Lung (tissue), 12 donors: Measurements from ENCODE around the gene POLL. TPM values are rescaled to one million over a fixed set of nuclear protein-coding genes. Genes with fewer than 3 reads are reported as not detected.

Experiments
- ATAC-seq: fragments of 200-7000 bp; cut with Tn5 transposase; one replicate; pipeline ENCODE4 v1.9.1; 2020; ENCODE audit warnings: moderate number of reproducible peaks; ENCODE audit not compliant: insufficient read depth, low FRiP score
- DNase-seq, 3 donors: peaks; one replicate each; pipeline ENCODE4 v3.0.0-alpha.2; 2013 to 2017
- H3K27ac ChIP-seq, 2 donors: one replicate each; pipeline ENCODE4 v1.5.1; 2013; ENCODE audit warnings: mild to moderate bottlenecking in 2 of 2, moderate library complexity in 2 of 2, control low read depth in 1 of 2, inconsistent platforms in 1 of 2, low read depth in 1 of 2, low read length in 1 of 2
- H3K27me3 ChIP-seq, 3 donors: one replicate each; pipeline ENCODE4 v1.5.1; 2013; ENCODE audit warnings: low read length in 2 of 3; ENCODE audit not compliant: control insufficient read depth in 3 of 3, insufficient read depth in 3 of 3
- H3K36me3 ChIP-seq, 4 donors: one replicate each; pipeline ENCODE4 v1.5.1; 2013; ENCODE audit warnings: low read length in 4 of 4, mild to moderate bottlenecking in 1 of 4, moderate library complexity in 1 of 4; ENCODE audit not compliant: control insufficient read depth in 4 of 4, insufficient read depth in 4 of 4
- H3K4me1 ChIP-seq, 5 donors: one replicate each; pipeline ENCODE4 v1.5.1; 2013; ENCODE audit warnings: low read length in 5 of 5, mild to moderate bottlenecking in 2 of 5, moderate library complexity in 1 of 5; ENCODE audit not compliant: control insufficient read depth in 5 of 5, insufficient read depth in 5 of 5
- H3K4me3 ChIP-seq: one replicate; pipeline ENCODE4 v1.5.1; 2013; ENCODE audit warnings: mild to moderate bottlenecking, control low read depth, moderate library complexity
- H3K9ac ChIP-seq, 2 donors: one replicate each; pipeline ENCODE4 v1.5.1; 2013; ENCODE audit warnings: low read length in 2 of 2, control low read depth in 1 of 2; ENCODE audit not compliant: insufficient read depth in 1 of 2
- H3K9me3 ChIP-seq, 4 donors: one replicate each; pipeline ENCODE4 v1.5.1; 2013; ENCODE audit warnings: low read length in 3 of 4, mild to moderate bottlenecking in 1 of 4, moderate library complexity in 1 of 4; ENCODE audit not compliant: control insufficient read depth in 4 of 4, insufficient read depth in 3 of 4
- WGBS, 2 donors: extraction: QIAGEN DNeasy Blood & Tissue Kit; methylation state at CpG; one replicate each; pipeline ENCODE4 v1.1.7; 2013; 5-methylcytosine and 5-hydroxymethylcytosine counted together
- polyA plus RNA-seq, 2 donors: library from polyadenylated mRNA; stranded (reverse); fragments of 200-250 nt; gene quantifications; one replicate each; pipeline ENCODE4 v1.2.1, GENCODE V29; 2013
- total RNA-seq, 2 donors: library from RNA; depleted of rRNA in 1 of 2; stranded (reverse); fragments of >200 nt in 1 of 2; gene quantifications; one replicate each; pipeline ENCODE4 v1.2.1, GENCODE V29; 2014 to 2021
- TF ChIP-seq, protein P1 (sequence below): IDR thresholded peaks from 2 replicates; pipeline ENCODE4 v1.5.1; 2012; ENCODE audit warnings: mild to moderate bottlenecking; ENCODE audit errors: control extremely low read depth, extremely low read depth
- donor health status: control.
- donor health status: control.
- donor health status: Bipolar disorder and iron deficiency.
- donor health status: healthy.
- donor health status: DM: yes; HTN: yes; CAD: no.

POLL gene
- total and polyA plus RNA-seq, 4 donors, result 16.6 to 26.9 (median 25.0) TPM

DNA sequence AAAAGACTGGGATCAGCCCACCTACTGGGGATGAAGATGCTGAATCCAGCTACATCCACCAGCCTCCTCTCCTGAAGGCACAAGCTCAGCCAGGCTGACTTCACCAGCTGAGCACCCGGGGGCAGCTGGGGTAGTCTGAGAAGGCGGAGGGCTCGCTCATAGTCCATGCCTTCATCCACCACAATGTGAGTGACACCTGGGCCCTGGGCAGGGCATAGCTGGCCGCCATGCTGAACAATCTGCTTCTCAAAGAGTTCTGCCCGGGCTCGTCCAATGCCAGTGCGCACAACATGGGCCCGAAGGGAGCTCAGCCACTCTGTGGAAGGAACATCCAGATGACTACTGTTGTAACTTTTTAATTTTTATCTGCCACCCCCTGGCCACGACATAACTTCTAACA is 2.2 kb downstream of the POLL start:
- no peak for DNase-seq

DNA sequence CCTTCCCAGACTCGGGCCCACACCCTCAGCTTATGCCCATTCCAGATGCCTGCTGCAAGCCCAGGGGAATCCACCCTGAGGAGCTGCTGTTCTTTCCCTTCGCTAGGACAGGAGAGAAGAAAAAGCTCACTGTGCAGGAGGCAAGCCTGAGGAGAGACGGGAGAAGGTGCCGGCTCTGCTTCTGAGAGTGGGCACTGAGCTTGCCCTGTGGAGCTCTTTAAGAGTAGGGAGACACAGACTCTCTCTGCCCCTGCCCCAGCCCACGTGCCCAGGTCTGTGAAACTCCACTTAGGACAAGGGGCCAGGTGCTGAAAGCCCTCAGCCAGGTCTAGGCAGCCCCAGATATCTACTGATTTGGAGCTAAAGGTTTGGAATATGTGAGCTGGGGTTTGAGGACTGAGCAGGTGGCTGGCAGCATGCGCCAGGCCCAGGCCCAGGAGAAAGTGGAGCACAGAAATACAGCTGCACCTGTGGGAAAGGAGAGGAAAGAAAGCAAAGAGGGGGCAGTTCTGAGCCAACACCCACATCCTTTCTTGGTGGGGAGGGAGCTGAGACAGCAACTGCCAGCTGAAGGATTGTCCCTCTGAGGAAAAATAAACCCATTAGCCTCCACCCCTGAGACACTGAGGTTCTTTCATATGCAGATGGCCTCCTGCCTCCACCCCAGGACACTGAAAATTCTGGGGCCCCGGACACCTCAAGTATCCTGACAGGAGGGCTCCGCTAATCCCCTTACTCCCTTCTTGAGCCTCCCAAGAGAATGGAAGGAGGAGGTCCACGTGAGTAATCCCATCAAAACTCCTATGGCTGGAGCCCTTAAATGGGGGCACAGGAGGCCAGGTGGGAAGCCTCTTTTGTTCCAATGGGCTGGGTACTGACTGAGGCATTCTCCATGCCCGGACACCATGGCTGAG is 7.3 kb downstream of the POLL start:
- Histone ChIP-seq H3K9ac (no peak overlapping the region), H3K27ac (no peak overlapping the region), H3K36me3 (peaks cover 0 to 54% (median 18%) of the 10 kb centered on the region in 4 donors), H3K27me3 (no peaks in the 10 kb centered on the region), H3K9me3 (no peaks in the 10 kb centered on the region), H3K4me1 (no peaks in the 10 kb centered on the region), H3K4me3 (no peak overlapping the region)
- DNase-seq, result no peak
- WGBS, 2 donors, result 88 to 89% methylated on average over 10 of the region's 10 CpGs
- TF ChIP-seq, protein P1, sequence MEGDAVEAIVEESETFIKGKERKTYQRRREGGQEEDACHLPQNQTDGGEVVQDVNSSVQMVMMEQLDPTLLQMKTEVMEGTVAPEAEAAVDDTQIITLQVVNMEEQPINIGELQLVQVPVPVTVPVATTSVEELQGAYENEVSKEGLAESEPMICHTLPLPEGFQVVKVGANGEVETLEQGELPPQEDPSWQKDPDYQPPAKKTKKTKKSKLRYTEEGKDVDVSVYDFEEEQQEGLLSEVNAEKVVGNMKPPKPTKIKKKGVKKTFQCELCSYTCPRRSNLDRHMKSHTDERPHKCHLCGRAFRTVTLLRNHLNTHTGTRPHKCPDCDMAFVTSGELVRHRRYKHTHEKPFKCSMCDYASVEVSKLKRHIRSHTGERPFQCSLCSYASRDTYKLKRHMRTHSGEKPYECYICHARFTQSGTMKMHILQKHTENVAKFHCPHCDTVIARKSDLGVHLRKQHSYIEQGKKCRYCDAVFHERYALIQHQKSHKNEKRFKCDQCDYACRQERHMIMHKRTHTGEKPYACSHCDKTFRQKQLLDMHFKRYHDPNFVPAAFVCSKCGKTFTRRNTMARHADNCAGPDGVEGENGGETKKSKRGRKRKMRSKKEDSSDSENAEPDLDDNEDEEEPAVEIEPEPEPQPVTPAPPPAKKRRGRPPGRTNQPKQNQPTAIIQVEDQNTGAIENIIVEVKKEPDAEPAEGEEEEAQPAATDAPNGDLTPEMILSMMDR, result no peak
- ATAC-seq, result no peak

More for the DNA sequence above, 2.2 kb downstream of the POLL start:
- H3K9me3 ChIP-seq, result no peaks in the 10 kb centered on the region
- no peak for ATAC-seq
- TF ChIP-seq, protein P1, result no peak
- no peak overlapping the region for H3K27ac ChIP-seq
- 96 to 97% methylated on average over 9 of the region's 9 CpGs for WGBS, 2 donors
- peaks cover 3 to 17% (median 8%) of the 10 kb centered on the region in 5 donors for H3K4me1 ChIP-seq
- peaks cover 0 to 25% (median 12%) of the 10 kb centered on the region in 4 donors for H3K36me3 ChIP-seq
- no peak overlapping the region for H3K4me3 ChIP-seq
- no peak overlapping the region for H3K9ac ChIP-seq
- H3K27me3 ChIP-seq, result no peaks in the 10 kb centered on the region

DNA sequence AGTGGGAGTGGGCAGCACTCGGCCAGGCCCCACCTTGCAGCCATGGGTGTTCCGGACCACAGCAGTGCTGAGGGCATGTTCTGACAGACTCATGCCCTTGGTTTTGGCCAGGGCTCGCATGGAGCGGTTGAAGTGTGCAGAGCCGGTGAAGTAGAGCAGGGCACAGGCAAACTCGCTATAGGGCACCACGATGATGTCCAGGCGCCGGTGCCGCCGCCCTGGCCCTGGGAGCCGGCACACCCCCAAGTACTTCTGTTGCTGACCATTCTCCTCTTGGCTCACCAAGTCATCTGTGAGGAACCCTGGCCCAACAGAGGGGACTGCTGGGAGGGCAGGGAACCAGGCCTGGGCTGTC is 8.6 kb downstream of the POLL start:
- no peak overlapping the region for H3K9ac ChIP-seq
- no peaks in the 10 kb centered on the region for H3K27me3 ChIP-seq
- TF ChIP-seq, protein P1, result no peak
- H3K36me3 ChIP-seq, result peaks cover 0 to 50% (median 15%) of the 10 kb centered on the region in 4 donors
- H3K27ac ChIP-seq, result no peak overlapping the region
- no peak for DNase-seq
- no peaks in the 10 kb centered on the region for H3K9me3 ChIP-seq
- no peaks in the 10 kb centered on the region for H3K4me1 ChIP-seq
- 96 to 100% methylated on average over 12 of the region's 12 CpGs for WGBS, 2 donors
- no peak for ATAC-seq
- no peak overlapping the region for H3K4me3 ChIP-seq
